ENCODE results near the gene DAB2IP.

DNA sequence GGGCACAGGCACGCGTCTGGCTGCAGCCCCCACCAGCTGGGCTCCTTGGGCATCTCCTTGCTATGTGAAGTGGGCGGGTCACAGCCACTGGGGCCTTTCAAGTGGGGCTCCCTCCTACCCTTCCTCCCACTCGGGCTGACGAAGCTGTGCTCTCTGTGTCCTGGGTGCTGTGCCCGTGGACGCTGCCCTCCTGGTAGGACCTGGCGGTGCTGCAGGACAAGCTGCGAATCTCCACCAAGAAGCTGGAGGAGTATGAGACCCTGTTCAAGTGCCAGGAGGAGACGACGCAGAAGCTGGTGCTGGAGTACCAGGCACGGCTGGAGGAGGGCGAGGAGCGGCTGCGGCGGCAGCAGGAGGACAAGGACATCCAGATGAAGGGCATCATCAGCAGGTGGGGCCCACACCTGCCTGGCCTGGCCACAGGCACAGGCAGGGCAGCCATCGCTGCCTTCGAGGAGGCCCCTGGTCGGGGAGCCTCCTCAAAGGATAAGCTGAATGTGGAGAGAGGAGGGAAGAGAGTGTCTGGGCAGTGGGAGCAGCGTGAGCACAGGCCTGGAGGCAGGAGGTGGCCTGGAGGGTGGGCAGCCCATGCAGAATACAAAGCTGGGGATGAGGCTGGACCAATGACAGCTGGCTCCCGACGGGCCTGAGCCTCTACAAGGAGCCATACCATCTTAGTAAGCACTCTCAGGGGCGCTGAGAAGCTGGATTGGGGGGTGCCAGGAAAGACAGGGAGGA is 124.7 kb downstream of the DAB2IP start:
- TF ChIP-seq, protein P1, sequence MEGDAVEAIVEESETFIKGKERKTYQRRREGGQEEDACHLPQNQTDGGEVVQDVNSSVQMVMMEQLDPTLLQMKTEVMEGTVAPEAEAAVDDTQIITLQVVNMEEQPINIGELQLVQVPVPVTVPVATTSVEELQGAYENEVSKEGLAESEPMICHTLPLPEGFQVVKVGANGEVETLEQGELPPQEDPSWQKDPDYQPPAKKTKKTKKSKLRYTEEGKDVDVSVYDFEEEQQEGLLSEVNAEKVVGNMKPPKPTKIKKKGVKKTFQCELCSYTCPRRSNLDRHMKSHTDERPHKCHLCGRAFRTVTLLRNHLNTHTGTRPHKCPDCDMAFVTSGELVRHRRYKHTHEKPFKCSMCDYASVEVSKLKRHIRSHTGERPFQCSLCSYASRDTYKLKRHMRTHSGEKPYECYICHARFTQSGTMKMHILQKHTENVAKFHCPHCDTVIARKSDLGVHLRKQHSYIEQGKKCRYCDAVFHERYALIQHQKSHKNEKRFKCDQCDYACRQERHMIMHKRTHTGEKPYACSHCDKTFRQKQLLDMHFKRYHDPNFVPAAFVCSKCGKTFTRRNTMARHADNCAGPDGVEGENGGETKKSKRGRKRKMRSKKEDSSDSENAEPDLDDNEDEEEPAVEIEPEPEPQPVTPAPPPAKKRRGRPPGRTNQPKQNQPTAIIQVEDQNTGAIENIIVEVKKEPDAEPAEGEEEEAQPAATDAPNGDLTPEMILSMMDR (IDR thresholded peaks at IDR 0.05; ENCODE audit: low read depth, low read length, poor library complexity, severe bottlenecking): no peak
- TF ChIP-seq EZH2phosphoT487 (IDR thresholded peaks at IDR 0.05; ENCODE audit: borderline replicate concordance, low read length): no peak
